Glomerular visceral epithelial cell (primary cell): ENCODE results near the gene IFT88.

Source experiments
- DNase-seq: peaks from one replicate; pipeline ENCODE4 v3.0.0-alpha.2; 2016; ENCODE audit errors: extremely low spot score

The IFT88 gene

DNA sequence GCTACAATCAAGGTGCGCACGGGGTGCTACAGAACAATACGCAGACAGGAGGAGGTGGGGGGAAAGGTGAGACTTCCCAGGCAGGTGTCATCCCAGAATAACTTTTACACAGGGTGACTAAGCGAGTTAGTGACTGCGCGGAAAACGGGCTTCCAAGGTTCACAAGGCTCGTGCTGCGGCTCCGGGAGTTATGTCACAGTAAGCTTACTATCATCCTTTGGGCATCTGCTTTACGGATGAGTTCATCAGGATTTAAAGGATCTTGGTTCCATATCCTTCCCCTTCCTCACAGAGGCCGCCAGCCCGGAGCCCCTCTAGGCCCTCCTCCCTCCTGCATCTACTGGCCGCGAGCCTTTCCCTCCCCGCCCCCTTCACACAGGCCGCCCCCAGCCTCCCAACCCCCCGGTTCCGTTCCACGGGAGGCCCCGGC lies 474 bp upstream of the IFT88 start:
- no peak for DNase-seq

GRCh38 chr13:20567881-20568528 lies 1.0 kb downstream of the IFT88 start:
- DNase-seq: no peak

GRCh38 chr13:20570517-20570916 lies 3.6 kb downstream of the IFT88 start:
- no peak for DNase-seq

GRCh38 chr13:20571676-20572075 lies 4.7 kb downstream of the IFT88 start:
- DNase-seq: no peak

DNA sequence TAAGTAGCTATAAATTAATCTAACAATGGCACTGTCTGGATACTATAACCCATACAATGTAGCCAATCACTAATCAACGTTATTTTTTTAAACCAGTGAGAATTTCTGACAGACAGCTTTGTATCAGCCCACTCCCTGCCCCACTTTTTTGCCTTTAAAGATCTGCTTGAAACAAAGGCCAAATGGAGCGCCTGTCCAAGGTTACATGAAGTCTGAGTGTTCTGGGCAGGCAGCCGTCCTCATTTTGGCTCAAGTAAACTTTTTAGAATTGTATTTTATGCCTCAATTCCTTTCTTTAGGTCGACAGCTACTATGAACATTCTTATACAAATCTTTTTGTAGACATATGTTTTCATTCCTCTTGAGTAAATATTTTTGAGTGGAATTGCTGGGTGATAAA lies 6.2 kb downstream of the IFT88 start:
- DNase-seq: no peak

DNA sequence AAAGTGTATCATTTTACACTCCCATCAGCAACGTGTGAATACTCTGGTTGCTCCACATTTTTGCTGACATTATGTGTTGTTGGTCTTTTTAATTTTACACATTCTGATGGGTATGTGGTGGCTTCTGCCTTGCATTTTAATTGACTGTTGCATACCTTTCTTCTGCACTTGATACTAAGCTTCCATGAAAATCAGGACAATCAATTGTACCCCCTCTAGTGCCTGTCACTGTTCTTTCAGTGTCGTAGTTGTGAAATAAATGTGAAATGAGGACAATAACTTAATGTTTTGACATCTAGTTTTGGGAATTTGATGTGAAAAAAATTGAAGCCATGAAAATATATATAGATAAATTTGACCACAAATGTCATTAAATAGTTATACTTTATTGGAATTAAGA lies 6.7 kb downstream of the IFT88 start:
- DNase-seq: no peak

- no peak for DNase-seq
These were observed 12.2 kb downstream of the IFT88 start for GRCh38 chr13:20579191-20579590.

- no peak for DNase-seq
These were observed 13.3 kb downstream of the IFT88 start for GRCh38 chr13:20580257-20580656.

GRCh38 chr13:20582026-20582425 lies 15.1 kb downstream of the IFT88 start:
- DNase-seq: no peak

- no peak for DNase-seq
These were observed 16.9 kb downstream of the IFT88 start for GRCh38 chr13:20583803-20584293.

DNA sequence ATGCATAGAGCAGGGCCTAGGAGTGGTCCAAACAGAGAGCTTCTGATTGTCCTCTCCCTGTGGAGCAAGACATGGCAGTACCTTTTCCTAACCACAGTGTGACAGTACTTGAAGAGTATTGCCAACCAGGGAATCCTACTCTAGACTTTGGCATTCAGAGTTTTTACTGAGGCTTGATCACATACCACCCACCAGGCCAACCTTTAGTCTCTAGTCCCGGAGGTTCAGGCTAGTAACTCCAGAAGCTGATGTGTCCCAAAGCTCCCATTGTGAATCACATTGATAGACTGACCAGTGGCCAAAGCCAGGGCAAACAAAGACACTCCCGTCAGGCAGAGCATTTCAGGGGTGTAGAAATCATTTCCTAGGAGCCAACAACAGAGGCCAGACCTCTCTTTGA lies 18.4 kb downstream of the IFT88 start:
- no peak for DNase-seq

DNA sequence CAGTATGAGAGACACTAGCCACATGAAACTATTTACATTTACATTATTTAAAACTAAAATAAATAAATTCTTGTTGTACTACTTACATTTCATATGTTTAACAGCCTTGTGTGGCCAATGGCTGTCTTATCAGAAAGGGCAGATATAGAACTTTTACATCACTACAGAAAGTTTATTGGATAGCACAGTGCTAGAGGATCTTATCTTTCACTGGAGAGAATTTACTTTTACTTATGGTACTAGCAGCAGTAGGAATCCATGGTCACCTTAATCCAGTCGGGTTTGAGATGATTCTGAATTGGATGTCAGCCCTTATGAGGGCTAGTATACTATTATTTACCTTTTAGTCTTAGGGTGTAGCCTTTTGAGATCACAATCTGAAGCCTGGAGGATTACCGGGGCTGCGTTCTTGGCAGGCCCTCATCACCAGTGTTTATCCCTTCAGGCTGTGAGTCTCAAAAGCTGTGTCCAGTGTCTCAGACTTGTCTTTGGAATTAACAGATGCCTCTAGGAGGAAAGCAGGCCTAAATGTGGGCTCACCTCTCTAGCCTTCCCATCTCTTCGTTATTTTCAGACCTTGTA lies 21.7 kb downstream of the IFT88 start:
- no peak for DNase-seq

DNA sequence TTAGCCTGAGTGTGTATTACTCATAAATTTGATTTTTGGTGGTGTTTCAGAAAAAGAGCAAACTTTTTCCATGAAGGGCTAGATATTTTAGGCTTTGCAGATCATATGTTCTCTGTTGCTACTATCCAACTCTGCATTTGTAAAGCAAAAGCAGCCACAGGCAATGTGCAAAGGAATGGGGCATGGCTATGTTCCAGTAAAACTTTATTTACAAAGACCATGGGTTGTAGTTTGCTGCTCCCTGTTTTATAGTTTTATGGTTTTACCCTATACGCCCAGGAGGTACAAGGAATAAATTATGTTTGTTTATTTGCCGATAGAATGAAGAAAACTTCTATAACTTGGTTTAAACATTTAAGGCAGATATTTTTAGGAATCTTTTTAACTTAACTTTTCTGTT lies 23.6 kb downstream of the IFT88 start:
- no peak for DNase-seq

GRCh38 chr13:20592606-20593005 lies 25.6 kb downstream of the IFT88 start:
- no peak for DNase-seq

DNA sequence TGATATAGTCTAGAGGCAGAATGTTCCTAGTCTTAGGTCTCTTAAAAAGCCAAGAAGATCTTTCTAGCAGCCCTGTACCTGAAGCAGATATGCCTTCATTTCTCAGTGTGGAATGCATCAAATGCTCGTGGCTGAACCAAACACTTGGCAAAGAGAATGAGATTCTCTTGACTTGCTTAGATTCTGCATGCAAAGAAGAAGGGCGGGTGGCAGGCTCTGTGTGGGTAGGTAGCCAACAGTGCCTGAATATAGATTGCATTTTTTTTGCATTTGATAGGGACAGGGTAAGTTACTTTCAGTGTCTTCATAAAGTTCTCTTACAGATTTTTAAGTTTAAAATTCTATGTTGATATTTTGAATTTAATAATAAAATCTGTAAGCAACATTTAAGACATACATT lies 27.3 kb downstream of the IFT88 start:
- no peak for DNase-seq

DNA sequence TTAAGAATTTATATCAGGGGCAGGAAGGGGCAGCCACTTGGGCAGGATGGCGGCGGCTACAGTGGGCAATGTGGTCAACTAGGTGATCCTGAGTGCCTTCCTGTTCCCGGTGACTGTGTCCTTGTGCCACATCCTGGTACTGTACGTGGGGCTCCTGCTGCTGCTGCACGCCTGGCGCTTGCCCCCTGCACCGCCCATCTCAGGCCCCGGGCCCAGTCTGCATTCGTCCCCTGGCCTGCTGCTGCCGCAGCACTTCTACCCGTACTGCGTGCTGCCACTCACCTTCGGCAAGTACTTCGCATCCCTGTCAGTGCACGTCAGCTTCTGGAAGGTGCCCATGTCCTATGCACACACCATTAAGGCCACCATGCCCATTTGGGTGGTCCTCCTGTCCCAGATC lies 40.1 kb downstream of the IFT88 start:
- DNase-seq: no peak

- no peak for DNase-seq
These were observed 41.6 kb downstream of the IFT88 start for GRCh38 chr13:20608438-20609020.

GRCh38 chr13:20609145-20609544 lies 42.2 kb downstream of the IFT88 start:
- no peak for DNase-seq

DNA sequence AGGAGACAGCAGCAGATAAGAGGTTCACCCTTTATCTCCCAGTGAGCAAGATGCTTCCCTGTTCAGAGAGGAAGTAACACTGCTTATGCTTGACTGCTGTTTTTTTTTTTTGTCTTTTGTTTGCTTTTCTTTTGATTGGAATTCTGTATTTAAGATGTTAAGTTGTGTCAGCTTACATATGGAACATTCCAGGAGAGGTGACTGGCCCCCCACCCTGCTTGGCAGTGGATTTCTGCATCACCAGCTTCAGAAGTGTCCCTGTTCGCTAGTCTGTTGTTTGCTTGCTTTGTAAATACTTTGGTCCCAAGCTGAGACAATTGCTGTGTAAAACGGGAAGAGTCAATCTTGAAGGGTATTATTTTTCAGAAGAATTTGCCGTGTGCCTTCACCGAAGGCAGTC lies 43.0 kb downstream of the IFT88 start:
- no peak for DNase-seq

- DNase-seq: peak; percentile 11
These were observed 49.3 kb downstream of the IFT88 start for GRCh38 chr13:20616059-20616797.

DNA sequence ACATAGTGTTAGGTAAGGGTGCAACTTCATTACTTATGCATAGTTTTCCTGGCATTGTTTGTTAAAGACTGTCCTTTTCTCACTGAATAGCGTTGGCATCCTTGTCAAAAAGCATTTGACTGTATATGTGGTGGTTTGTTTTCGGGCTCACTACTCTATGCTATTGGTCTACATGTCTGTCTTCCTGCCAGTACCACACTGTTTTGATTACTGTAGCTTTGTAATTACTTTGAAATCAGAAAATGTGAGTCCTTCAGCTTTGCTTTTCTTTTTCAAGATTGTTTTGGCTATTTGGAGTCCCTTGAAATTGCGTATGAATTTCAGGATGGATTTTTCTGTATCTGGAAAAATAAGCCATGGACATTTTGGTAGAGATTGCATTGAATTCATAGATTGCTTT lies 56.0 kb downstream of the IFT88 start:
- no peak for DNase-seq

GRCh38 chr13:20624213-20624612 lies 57.3 kb downstream of the IFT88 start:
- DNase-seq: no peak

DNA sequence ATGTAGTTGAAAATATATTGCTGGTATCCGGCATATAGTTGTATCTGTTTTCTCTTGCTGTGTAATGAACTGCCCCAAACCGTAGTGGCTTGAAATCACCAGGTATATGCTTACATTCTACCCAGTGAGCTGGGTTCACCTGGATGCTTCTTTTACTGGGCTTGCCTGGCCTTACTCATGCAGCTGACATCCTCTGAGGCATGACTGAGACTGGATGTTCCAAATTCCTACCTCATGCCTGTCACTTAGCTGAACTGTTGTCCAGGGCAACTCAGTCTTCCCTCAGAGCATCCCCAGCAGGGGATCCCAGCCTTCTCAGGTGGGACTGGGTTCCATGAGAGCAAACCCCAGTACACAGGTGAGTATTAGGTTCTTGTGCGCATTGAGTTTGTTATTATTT lies 66.8 kb downstream of the IFT88 start:
- no peak for DNase-seq
